Measurements from ENCODE around the gene MYOM3. TPM values are rescaled to one million over a fixed set of nuclear protein-coding genes. Genes with fewer than 3 reads are reported as not detected.

Gene MYOM3
- total and polyA plus RNA-seq, 2 of the 13 experiments (the other 11 are each of a cell fraction or from before 2014, with no cell fraction given): 5.8 to 15.3 TPM

GRCh38 chr1:24111996-24112779 is at the start of gene MYOM3 (continued):
- TF ChIP-seq, protein P1, sequence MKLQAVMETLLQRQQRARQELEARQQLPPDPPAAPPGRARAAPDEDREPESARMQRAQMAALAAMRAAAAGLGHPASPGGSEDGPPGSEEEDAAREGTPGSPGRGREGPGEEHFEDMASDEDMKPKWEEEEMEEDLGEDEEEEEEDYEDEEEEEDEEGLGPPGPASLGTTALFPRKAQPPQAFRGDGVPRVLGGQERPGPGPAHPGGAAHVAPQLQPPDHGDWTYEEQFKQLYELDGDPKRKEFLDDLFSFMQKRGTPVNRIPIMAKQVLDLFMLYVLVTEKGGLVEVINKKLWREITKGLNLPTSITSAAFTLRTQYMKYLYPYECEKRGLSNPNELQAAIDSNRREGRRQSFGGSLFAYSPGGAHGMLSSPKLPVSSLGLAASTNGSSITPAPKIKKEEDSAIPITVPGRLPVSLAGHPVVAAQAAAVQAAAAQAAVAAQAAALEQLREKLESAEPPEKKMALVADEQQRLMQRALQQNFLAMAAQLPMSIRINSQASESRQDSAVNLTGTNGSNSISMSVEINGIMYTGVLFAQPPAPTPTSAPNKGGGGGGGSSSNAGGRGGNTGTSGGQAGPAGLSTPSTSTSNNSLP (IDR thresholded peaks at IDR 0.05; ENCODE audit: low read depth, low read length): no peak
- TF ChIP-seq, protein P2, sequence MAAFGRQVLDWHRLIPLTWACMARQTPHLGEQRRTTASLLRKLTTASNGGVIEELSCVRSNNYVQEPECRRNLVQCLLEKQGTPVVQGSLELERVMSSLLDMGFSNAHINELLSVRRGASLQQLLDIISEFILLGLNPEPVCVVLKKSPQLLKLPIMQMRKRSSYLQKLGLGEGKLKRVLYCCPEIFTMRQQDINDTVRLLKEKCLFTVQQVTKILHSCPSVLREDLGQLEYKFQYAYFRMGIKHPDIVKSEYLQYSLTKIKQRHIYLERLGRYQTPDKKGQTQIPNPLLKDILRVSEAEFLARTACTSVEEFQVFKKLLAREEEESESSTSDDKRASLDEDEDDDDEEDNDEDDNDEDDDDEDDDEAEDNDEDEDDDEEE (CRISPR knock-in tag; IDR thresholded peaks at IDR 0.05): no peak
- TF ChIP-seq, protein P3, sequence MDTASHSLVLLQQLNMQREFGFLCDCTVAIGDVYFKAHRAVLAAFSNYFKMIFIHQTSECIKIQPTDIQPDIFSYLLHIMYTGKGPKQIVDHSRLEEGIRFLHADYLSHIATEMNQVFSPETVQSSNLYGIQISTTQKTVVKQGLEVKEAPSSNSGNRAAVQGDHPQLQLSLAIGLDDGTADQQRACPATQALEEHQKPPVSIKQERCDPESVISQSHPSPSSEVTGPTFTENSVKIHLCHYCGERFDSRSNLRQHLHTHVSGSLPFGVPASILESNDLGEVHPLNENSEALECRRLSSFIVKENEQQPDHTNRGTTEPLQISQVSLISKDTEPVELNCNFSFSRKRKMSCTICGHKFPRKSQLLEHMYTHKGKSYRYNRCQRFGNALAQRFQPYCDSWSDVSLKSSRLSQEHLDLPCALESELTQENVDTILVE (CRISPR knock-in tag; IDR thresholded peaks at IDR 0.05): no peak
- no peak for TF ChIP-seq POLR2AphosphoS5 (IDR thresholded peaks at IDR 0.05; ENCODE audit: low read depth, low read length)
- TF ChIP-seq PHF21A (CRISPR knock-in tag; IDR thresholded peaks at IDR 0.05): peak; percentile 34; the same call in 1 of the 2 replicates
- no peak for TF ChIP-seq REL (CRISPR knock-in tag; conservative IDR thresholded peaks at IDR 0.05)
- no peak for TF ChIP-seq RBM39 (IDR thresholded peaks at IDR 0.05; ENCODE audit: low read depth, low read length, poor library complexity, severe bottlenecking)
- TF ChIP-seq REXO4 (CRISPR knock-in tag; IDR thresholded peaks at IDR 0.05; ENCODE audit: borderline replicate concordance): no peak
- TF ChIP-seq ZNF441 (CRISPR knock-in tag; IDR thresholded peaks at IDR 0.05; ENCODE audit: borderline replicate concordance): no peak
- no peak for TF ChIP-seq SATB2 (CRISPR knock-in tag; IDR thresholded peaks at IDR 0.05)
- no peak for TF ChIP-seq FOXO4 (CRISPR knock-in tag; conservative IDR thresholded peaks at IDR 0.05)
- no peak for TF ChIP-seq IRF9 (CRISPR knock-in tag; IDR thresholded peaks at IDR 0.05; ENCODE audit: borderline replicate concordance)
- no peak for TF ChIP-seq ZNF713 (CRISPR knock-in tag; IDR thresholded peaks at IDR 0.05)
- TF ChIP-seq ZNF205 (CRISPR knock-in tag; IDR thresholded peaks at IDR 0.05): peak; percentile 32; the same call in 1 of the 2 replicates
- no peak for TF ChIP-seq ZKSCAN1 (IDR thresholded peaks at IDR 0.05; ENCODE audit: low read length)
- no peak for TF ChIP-seq ZSCAN5A (CRISPR knock-in tag; IDR thresholded peaks at IDR 0.05; ENCODE audit: borderline replicate concordance)
- TF ChIP-seq DNMT1 (CRISPR knock-in tag; IDR thresholded peaks at IDR 0.05): no peak
- TF ChIP-seq ZNF558 (CRISPR knock-in tag; IDR thresholded peaks at IDR 0.05; ENCODE audit: borderline replicate concordance): no peak
- TF ChIP-seq, protein P4, sequence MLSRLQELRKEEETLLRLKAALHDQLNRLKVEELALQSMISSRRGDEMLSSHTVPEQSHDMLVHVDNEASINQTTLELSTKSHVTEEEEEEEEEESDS (CRISPR knock-in tag; IDR thresholded peaks at IDR 0.05; ENCODE audit: borderline replicate concordance): no peak

Data from HepG2 (cell line).